ENCODE data around the gene RAI1.

Gene RAI1

DNA sequence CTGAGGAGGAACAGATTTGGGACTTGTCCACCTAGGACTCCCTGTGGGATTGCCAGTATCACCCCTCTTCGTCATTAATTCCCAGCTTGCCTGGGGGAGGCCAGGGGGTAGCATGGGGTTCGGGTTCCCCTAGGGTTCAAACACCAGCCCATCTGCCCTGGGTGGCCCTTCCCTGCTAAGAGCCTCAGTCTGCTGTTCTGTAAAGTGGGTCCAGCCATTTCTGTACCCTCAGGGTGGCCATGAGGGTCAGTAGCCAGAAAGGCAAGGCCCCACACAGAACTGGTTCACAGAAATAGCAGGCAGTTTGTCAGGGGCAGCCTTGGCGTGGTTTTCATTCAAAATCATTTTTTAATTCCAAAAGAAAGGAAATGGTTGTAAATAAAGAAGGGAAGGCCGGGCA is 62.9 kb downstream of the RAI1 start:
- TF ChIP-seq, protein P1, sequence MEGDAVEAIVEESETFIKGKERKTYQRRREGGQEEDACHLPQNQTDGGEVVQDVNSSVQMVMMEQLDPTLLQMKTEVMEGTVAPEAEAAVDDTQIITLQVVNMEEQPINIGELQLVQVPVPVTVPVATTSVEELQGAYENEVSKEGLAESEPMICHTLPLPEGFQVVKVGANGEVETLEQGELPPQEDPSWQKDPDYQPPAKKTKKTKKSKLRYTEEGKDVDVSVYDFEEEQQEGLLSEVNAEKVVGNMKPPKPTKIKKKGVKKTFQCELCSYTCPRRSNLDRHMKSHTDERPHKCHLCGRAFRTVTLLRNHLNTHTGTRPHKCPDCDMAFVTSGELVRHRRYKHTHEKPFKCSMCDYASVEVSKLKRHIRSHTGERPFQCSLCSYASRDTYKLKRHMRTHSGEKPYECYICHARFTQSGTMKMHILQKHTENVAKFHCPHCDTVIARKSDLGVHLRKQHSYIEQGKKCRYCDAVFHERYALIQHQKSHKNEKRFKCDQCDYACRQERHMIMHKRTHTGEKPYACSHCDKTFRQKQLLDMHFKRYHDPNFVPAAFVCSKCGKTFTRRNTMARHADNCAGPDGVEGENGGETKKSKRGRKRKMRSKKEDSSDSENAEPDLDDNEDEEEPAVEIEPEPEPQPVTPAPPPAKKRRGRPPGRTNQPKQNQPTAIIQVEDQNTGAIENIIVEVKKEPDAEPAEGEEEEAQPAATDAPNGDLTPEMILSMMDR (IDR thresholded peaks at IDR 0.05; ENCODE audit: borderline replicate concordance, insufficient read depth, low read depth, low read length) = no peak
- no peak overlapping the region for H3K4me3 ChIP-seq (ENCODE audit: low read depth, low read length)

DNA sequence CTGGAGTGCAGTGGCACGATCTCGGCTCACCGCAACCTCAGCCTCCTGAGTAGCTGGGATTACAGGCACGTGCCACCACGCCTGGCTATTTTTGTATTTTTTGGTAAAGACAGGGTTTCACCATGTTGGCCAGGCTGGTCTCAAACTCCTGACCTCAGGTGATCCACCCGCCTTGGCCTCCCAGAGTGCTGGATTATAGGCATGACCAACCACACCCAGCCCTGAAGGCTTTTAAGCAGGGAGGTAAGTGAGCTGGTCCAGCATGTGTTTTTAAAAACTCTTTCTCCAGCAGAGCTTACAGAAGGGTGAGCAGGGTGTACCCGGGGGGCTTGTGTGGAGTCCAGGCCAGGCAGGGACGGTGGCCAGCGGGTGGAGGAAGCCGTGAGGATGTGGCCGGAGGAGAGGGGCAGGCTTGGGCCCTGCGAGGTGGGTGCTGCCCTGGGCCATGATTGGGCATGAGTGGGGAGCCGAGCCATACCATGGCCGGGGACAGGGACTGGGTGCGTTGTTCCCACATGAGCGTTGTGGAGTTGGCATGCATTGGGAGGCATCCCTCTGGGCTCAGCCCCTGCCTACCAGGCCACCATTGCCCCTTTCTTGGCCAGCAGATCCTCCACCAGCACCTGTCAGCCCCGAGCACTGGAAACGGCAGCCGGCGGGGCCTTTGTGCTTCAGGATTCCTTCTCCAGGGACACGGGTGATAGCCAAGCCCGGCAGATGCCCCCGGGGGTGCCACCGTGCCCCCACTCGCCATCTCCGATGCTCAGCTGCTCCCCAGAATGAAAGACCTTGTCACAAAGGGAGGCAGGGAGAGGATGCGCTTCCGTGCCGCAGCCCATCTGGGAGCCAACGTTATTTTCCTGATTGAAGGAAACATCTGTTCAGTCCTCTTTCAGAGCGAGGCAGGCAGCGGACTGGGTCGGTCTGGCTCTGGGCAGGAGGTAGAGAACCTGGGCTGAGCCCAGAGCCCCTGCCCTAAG is 64.5 kb downstream of the RAI1 start:
- TF ChIP-seq, protein P1 (IDR thresholded peaks at IDR 0.05; ENCODE audit: borderline replicate concordance, insufficient read depth, low read depth, low read length) = no peak
- H3K4me3 ChIP-seq (ENCODE audit: low read depth, low read length) = no peak overlapping the region

DNA sequence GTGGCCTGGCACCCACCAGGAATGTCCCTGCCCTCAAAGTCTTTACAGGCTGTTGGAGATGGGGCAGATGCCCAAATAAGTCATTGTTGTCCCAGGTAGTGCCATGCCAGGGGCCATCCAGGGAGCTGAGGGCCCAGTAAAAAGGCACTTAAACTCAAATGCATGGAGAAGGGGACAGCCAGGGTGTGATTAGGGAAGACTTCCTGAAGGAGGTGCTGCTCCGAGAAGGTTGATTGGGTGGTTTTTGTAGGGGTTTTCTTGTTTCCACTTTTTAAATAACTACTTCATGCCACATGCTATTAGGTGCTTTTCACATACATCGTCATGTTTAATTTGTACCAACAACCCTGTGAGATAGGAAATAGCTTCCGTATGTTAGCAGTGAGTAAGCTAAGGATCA is 66.9 kb downstream of the RAI1 start:
- TF ChIP-seq, protein P1 (IDR thresholded peaks at IDR 0.05; ENCODE audit: borderline replicate concordance, insufficient read depth, low read depth, low read length) = peak; percentile 34; the same call in 1 of the 2 replicates
- H3K4me3 ChIP-seq (ENCODE audit: low read depth, low read length) = no peak overlapping the region

DNA sequence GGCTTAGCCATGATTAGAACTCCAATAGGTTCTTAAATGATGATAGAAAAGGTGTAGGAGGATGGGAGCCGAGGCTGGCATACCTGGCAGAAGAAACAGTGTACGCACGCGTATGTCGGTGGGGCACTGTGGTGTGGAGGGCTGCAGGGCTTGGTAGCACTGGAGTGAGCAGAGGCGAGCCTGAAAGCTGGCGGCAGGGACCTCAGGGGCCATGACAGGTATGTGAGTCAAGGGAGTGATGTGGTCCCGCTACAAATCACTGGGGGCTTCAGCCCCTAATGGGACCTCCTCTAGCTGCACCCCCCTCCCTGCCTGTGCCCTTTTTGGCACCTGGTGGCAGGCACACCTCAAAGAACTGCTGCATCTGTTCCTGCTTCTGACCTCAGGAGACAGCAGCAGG is 67.3 kb downstream of the RAI1 start:
- H3K4me3 ChIP-seq (ENCODE audit: low read depth, low read length) = peak overlapping the region; percentile 38
- TF ChIP-seq, protein P1 (IDR thresholded peaks at IDR 0.05; ENCODE audit: borderline replicate concordance, insufficient read depth, low read depth, low read length) = no peak

DNA sequence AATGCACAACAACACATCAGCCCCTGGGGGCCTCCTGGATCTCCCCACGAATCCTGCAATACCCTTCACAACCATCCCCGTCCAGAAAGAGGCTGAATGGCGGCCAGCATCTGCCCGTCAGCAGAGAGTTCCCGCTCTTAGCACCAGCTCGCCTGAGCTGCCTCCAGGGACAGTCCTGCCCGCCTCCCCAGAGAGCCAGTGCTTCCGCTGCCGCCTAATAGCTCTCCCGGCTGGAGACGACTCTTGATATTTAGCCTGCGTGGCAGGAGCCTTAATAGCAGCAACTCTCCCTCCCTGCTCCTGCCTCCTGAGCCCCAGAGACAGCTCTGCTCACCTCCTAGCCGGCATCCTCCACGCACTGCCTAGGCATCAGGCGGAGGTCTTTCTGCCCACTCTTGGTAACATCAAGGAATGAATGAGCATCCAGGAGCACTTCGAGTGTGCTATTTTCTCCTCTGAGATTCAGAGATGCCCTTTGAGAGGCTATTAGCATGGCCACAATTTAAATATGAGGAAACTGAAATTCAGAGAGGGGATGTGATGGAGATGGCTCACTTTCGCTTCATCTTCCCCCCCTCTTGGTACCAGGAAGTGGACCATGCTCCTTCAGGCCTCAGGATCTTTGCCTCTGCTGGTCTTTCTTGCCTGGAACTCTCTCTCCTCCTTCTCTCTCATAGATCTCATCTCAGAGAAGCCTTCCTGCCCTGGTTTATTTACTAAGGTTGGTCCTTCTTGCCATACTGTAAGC is 67.9 kb downstream of the RAI1 start:
- peak overlapping the region; percentile 38 for H3K4me3 ChIP-seq (ENCODE audit: low read depth, low read length)
- TF ChIP-seq, protein P1 (IDR thresholded peaks at IDR 0.05; ENCODE audit: borderline replicate concordance, insufficient read depth, low read depth, low read length) = no peak

DNA sequence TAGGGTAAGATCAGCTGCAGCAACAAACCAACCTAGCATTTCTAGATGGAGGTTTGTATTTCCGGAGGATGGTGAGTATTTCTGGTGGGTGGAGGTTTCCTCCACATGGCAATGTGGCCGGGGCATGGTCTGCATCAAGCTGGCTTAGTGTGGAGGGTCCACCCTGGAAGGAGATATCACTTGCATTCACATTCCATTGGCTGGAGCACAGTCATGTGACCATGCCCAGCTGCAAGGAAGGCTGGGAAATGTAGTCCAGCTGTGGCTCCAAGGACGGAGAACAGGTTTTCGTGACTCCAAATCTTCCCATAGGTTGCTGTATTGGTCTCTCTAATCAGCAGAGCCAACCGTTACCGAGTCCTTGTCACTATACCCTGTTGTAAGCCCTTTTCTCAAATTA is 68.7 kb downstream of the RAI1 start:
- TF ChIP-seq, protein P1 (IDR thresholded peaks at IDR 0.05; ENCODE audit: borderline replicate concordance, insufficient read depth, low read depth, low read length) = no peak
- no peak overlapping the region for H3K4me3 ChIP-seq (ENCODE audit: low read depth, low read length)

Data from GM12875 (cell line).